Measurements from ENCODE around the gene NDUFB6. TPM values are rescaled to one million over a fixed set of nuclear protein-coding genes. Genes with fewer than 3 reads are reported as not detected.

Gene NDUFB6
- total and polyA plus RNA-seq, 2 of the 4 experiments (the other 2 are of a cell fraction): 24.2 to 51.0 TPM

DNA sequence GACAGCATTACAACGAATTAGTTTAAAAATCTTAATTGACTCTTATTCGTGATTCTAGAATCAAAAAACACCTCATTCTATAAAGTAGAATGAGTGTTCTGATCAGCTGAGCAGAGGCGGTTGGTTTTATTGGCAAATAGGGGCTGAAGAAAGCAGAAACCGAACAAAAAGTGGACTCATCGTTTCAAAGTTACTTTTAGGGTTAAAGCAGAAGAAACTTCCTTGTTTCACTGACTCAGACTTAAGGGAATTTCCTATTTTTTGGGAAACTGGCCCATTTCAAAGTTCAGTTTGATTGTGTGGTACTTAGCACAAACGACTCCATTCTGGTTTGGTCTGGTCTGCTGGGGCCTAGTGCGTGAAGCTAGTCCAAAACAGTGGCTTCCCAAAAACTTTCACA is 862 bp upstream of the NDUFB6 start:
- H4K5ac ChIP-seq (ENCODE audit: low read depth, low read length): peak overlapping the region; percentile 36; the same call in 1 of the 2 replicates
- in situ Hi-C loops (cut with MboI; ENCODE audit: low sequenced_read_pairs): no loop called here
- H3K27me3 ChIP-seq (ENCODE audit: control insufficient read depth, insufficient read depth, low read length): no peaks in the 10 kb centered on the region
- no peaks in the 10 kb centered on the region for H3K9me3 ChIP-seq (ENCODE audit: control insufficient read depth, insufficient read depth, low read length)
- no peak overlapping the region for H3K4ac ChIP-seq (ENCODE audit: low read depth, low read length)
- H3K18ac ChIP-seq (ENCODE audit: low read depth, low read length): no peak overlapping the region
- H2BK120ac ChIP-seq (ENCODE audit: low read depth, low read length): no peak overlapping the region
- H4K91ac ChIP-seq (ENCODE audit: insufficient read depth, low read depth, low read length): no peak overlapping the region
- no peaks in the 10 kb centered on the region for H3K9me1 ChIP-seq (ENCODE audit: insufficient read depth, low read length)
- WGBS, 2 experiments (ENCODE audit: extremely low coverage in 2 of 2, insufficient read length in 1 of 2): no CpG with 5 or more reads among the region's 7 CpGs
- BruUV-seq (replicated peaks): no TSS peak
- DNase-seq: no peak
- H3K4me2 ChIP-seq (ENCODE audit: low read depth, low read length): no peak overlapping the region
- intact Hi-C loops (cut with micrococcal nuclease): loop anchor here (1.0 to 5.0 kb wide), 3 partner anchors 22 to 190 kb away; partner anchors contain the start of genes ACO1, SMIM27 and TOPORS
- peaks cover 5 to 13% of the 10 kb centered on the region in 2 experiments; a peak in 2 of 4 replicates for H3K79me1 ChIP-seq (ENCODE audit: low read depth in 1 of 2, low read length in 2 of 2)
- peaks cover 3% of the 10 kb centered on the region; the same call in 1 of the 2 replicates for H4K20me1 ChIP-seq (ENCODE audit: insufficient read depth, low read length)
- H2BK15ac ChIP-seq (ENCODE audit: low read depth, low read length): no peak overlapping the region
- H3K23ac ChIP-seq (ENCODE audit: low read depth, low read length): no peak overlapping the region
- no peak overlapping the region for H3K56ac ChIP-seq (ENCODE audit: extremely low read depth, insufficient read depth, low read length)
- no peak overlapping the region for H3K14ac ChIP-seq (replicated peaks; ENCODE audit: low read depth, low read length)
- TF ChIP-seq POLR2A (IDR thresholded peaks at IDR 0.05; ENCODE audit: low read depth, low read length): no peak
- TF ChIP-seq RAD21 (IDR thresholded peaks at IDR 0.05; ENCODE audit: low read length): no peak
- TF ChIP-seq, protein P1, sequence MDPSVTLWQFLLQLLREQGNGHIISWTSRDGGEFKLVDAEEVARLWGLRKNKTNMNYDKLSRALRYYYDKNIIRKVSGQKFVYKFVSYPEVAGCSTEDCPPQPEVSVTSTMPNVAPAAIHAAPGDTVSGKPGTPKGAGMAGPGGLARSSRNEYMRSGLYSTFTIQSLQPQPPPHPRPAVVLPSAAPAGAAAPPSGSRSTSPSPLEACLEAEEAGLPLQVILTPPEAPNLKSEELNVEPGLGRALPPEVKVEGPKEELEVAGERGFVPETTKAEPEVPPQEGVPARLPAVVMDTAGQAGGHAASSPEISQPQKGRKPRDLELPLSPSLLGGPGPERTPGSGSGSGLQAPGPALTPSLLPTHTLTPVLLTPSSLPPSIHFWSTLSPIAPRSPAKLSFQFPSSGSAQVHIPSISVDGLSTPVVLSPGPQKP (IDR thresholded peaks at IDR 0.05; ENCODE audit: borderline replicate concordance, low read depth, low read length): no peak
- TF ChIP-seq RCOR1 (IDR thresholded peaks at IDR 0.05; ENCODE audit: insufficient replicate concordance, low read length): no peak
- TF ChIP-seq, protein P2, sequence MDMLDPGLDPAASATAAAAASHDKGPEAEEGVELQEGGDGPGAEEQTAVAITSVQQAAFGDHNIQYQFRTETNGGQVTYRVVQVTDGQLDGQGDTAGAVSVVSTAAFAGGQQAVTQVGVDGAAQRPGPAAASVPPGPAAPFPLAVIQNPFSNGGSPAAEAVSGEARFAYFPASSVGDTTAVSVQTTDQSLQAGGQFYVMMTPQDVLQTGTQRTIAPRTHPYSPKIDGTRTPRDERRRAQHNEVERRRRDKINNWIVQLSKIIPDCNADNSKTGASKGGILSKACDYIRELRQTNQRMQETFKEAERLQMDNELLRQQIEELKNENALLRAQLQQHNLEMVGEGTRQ (IDR thresholded peaks at IDR 0.05; ENCODE audit: low read depth, low read length): no peak
- no peak for TF ChIP-seq MAFK (IDR thresholded peaks at IDR 0.05; ENCODE audit: low read depth, low read length)
- no peak for TF ChIP-seq BHLHE40 (IDR thresholded peaks at IDR 0.05; ENCODE audit: low read depth, low read length)
- TF ChIP-seq NFE2L2 (IDR thresholded peaks at IDR 0.05; ENCODE audit: low read depth, low read length): no peak
- TF ChIP-seq RFX5 (IDR thresholded peaks at IDR 0.05; ENCODE audit: low read depth, low read length): no peak
- no peak overlapping the region for H3K9ac ChIP-seq (ENCODE audit: low read depth, low read length)
- peak overlapping the region; percentile 82 to 96 for H4K8ac ChIP-seq (ENCODE audit: low read depth in 2 of 2, low read length in 2 of 2)
- ATAC-seq (ENCODE audit: low read depth): no peak
- dilution Hi-C loops (cut with HindIII; ENCODE audit: low sequenced_read_pairs, unreplicated experiment): loop anchor here (25.0 kb wide), 1 partner anchor 137 kb away; no protein-coding TSS in a partner anchor
- H3K27ac ChIP-seq (ENCODE audit: insufficient read depth, low read length): no peak overlapping the region
- no peak overlapping the region for H3K4me3 ChIP-seq (ENCODE audit: insufficient read depth, low read depth, low read length)
- no peak overlapping the region for H2AK5ac ChIP-seq (ENCODE audit: low read depth, low read length)
- no peak overlapping the region for H2AFZ ChIP-seq (replicated peaks; ENCODE audit: low read length, poor library complexity)
- no peaks in the 10 kb centered on the region for H3K4me1 ChIP-seq (ENCODE audit: control insufficient read depth, insufficient read depth, low read length)
- POLR2A ChIA-PET (ENCODE audit: unreplicated experiment): no interaction called here
- CTCF ChIA-PET: interaction anchor here (11.5 kb wide), 1 partner anchor 196 kb away, joined by 189 read pairs; no protein-coding TSS in a partner anchor
- peaks cover 6% of the 10 kb centered on the region; the same call in 1 of the 2 replicates for H3K36me3 ChIP-seq (ENCODE audit: control insufficient read depth, insufficient read depth, low read length)
- H2BK5ac ChIP-seq (ENCODE audit: low read depth, low read length, poor library complexity, severe bottlenecking): no peak overlapping the region
- no peak overlapping the region for H2AK9ac ChIP-seq (replicated peaks; ENCODE audit: low read depth, low read length, poor library complexity)
- no peak overlapping the region for H2BK20ac ChIP-seq (ENCODE audit: low read depth, low read length)

Measured in IMR-90 (cell line).